ENCODE measurements around the gene PSMD12. TPM values are rescaled to one million over a fixed set of nuclear protein-coding genes. Genes with fewer than 3 reads are reported as not detected.
A peak's percentile ranks its signal among the peaks of the same experiment; 100 is the strongest.

Gene PSMD12
- total and polyA plus RNA-seq, 12 donors, result 28.5 to 67.1 (median 48.4) TPM

DNA sequence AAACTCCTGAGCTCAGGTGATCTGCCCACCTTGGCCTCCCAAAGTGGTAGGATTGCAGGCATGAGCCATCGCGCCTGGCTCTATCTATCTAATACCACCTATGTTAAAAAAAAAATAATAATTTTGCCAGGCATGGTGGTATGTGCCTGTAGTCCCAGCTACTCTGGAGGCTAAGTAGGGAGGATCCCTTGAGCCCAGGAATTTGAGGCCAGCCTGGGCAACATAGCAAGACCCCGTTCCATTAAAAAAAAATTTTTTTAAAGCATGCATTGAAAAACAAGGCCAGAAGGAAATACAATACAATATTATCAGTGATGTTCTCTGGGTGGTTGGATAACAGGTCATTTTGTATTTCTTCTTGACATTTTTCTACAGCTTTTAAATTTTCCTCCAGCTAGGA is 76.1 kb downstream of the PSMD12 start:
- ATAC-seq (no peak), DNase-seq (no peak)
- Histone ChIP-seq H3K4me3 (no peak overlapping the region), H3K4me1 (peaks cover 3 to 32% (median 21%) of the 10 kb centered on the region in 9 donors), H3K27me3 (no peaks in the 10 kb centered on the region), H3K27ac (peak overlapping the region in 1 of 10 donors; percentile 9), H3K9me3 (peaks cover 0 to 8% (median 0%) of the 10 kb centered on the region in 11 donors), H3K36me3 (no peaks in the 10 kb centered on the region)
- no peak for TF ChIP-seq CTCF (IDR thresholded peaks at IDR 0.05)
- 76 to 81% methylated on average over 3 of the region's 3 CpGs for WGBS, 2 donors
- intact Hi-C loops (cut with DNase I), result loop anchor here in 5 of 10 donors (5.0 to 10.0 kb wide), 3 partner anchors 45 to 75 kb away; partner anchors contain the start of gene HELZ (in 2 of the 5)

GRCh38 chr17:67289181-67289876 is 77.0 kb downstream of the PSMD12 start:
- WGBS, 2 donors, result 13 to 29% methylated on average over 14 of the region's 14 CpGs
- no peak for TF ChIP-seq CTCF (IDR thresholded peaks at IDR 0.05)
- ATAC-seq, result peak; percentile 85 to 91 (median 89)
- Histone ChIP-seq H3K27ac (peak overlapping the region in 3 of 10 donors; percentile 6 to 34 (median 10)), H3K36me3 (no peaks in the 10 kb centered on the region), H3K27me3 (no peaks in the 10 kb centered on the region), H3K4me3 (peak overlapping the region in 1 of 10 donors; percentile 7), H3K4me1 (peaks cover 3 to 32% (median 21%) of the 10 kb centered on the region in 9 donors), H3K9me3 (peaks cover 0 to 8% (median 0%) of the 10 kb centered on the region in 11 donors)
- DNase-seq, result peak; percentile 87
- intact Hi-C loops (cut with DNase I), result loop anchor here in 3 of 10 donors (5.0 to 10.0 kb wide), 2 partner anchors 42 to 65 kb away; partner anchors contain the start of gene HELZ (in 1 of the 3)

Other genes starting within 250 kb of the PSMD12 start
- 10 to 100 TPM; 27.4 to 50.3 (median 41.7) TPM for gene HELZ, start 121.4 kb downstream of the PSMD12 start, total RNA-seq
- gene HELZ, start 121.4 kb downstream of the PSMD12 start, polyA plus RNA-seq, result 1 to 10 TPM; 2.4 to 4.5 TPM
- gene PITPNC1, start 10.7 kb upstream of the PSMD12 start, total RNA-seq, result 10 to 100 TPM in 6 of 10 donors, 1 to 10 TPM in 4; 7.4 to 28.0 (median 11.5) TPM
- gene PITPNC1, start 10.7 kb upstream of the PSMD12 start, polyA plus RNA-seq, result 10 to 100 TPM in 1 of 2 donors, 1 to 10 TPM in 1; 6.6 to 13.3 TPM